Fibroblast of lung (primary cell): ENCODE data around the gene COL6A2. TPM values are rescaled to one million over a fixed set of nuclear protein-coding genes. Genes with fewer than 3 reads are reported as not detected.

ENCODE experiments used
- DNase-seq, 2 donors: peaks; one replicate each; pipeline versions ENCODE4 v3.0.0 to v3.0.0-alpha.2; 2010; ENCODE audit warnings: low read depth in 2 of 2
- H2AFZ ChIP-seq: 2 replicates; pipeline ENCODE4 v1.5.1; 2012; ENCODE audit warnings: low read length, control low read depth, inconsistent platforms
- H3K27ac ChIP-seq: 2 replicates; pipeline ENCODE4 v1.5.1; 2011; ENCODE audit warnings: low read length, control low read depth; ENCODE audit not compliant: insufficient read depth
- H3K27me3 ChIP-seq: 2 replicates; pipeline ENCODE4 v1.5.1; 2011; ENCODE audit warnings: mild to moderate bottlenecking, low read length; ENCODE audit not compliant: control insufficient read depth, insufficient read depth
- H3K36me3 ChIP-seq: 2 replicates; pipeline ENCODE4 v1.5.1; 2011; ENCODE audit warnings: low read length; ENCODE audit not compliant: control insufficient read depth, insufficient read depth
- H3K4me1 ChIP-seq: 2 replicates; pipeline ENCODE4 v1.5.1; 2011; ENCODE audit warnings: low read length; ENCODE audit not compliant: control insufficient read depth, insufficient read depth; ENCODE audit errors: extremely low read depth
- H3K4me2 ChIP-seq: 2 replicates; pipeline ENCODE4 v1.5.1; 2011; ENCODE audit warnings: low read length, control low read depth; ENCODE audit not compliant: insufficient read depth; ENCODE audit errors: extremely low read depth
- H3K4me3 ChIP-seq, 4 experiments: fragments of 200-600 bp in 1 of 4; sonication (generic) in 1 of 4; replicated peaks in 1 of 4; 2 replicates each; pipeline ENCODE4 v1.5.1; 2011 to 2016; ENCODE audit warnings: low read length in 4 of 4, low read depth in 3 of 4, mild to moderate bottlenecking in 3 of 4, control low read depth in 2 of 4, inconsistent platforms in 1 of 4, mixed read lengths in 1 of 4; ENCODE audit not compliant: insufficient read depth in 1 of 4; ENCODE audit errors: control extremely low read depth in 1 of 4
- H3K79me2 ChIP-seq: 2 replicates; pipeline ENCODE4 v1.5.1; 2012; ENCODE audit warnings: mild to moderate bottlenecking, low read length, inconsistent platforms; ENCODE audit not compliant: control insufficient read depth, insufficient read depth
- H3K9ac ChIP-seq: 2 replicates; pipeline ENCODE4 v1.5.1; 2011; ENCODE audit warnings: mild to moderate bottlenecking, low read length, control low read depth; ENCODE audit not compliant: insufficient read depth
- H3K9me3 ChIP-seq: 2 replicates; pipeline ENCODE4 v1.5.1; 2012; ENCODE audit warnings: low read depth, low read length; ENCODE audit not compliant: control insufficient read depth, insufficient read depth
- H4K20me1 ChIP-seq: 2 replicates; pipeline ENCODE4 v1.5.1; 2011; ENCODE audit warnings: low read length; ENCODE audit not compliant: control insufficient read depth, insufficient read depth; ENCODE audit errors: extremely low read depth
- EZH2 ChIP-seq: IDR thresholded peaks from 2 replicates; pipeline ENCODE4 v1.5.1; 2012; ENCODE audit warnings: low read length, control low read depth, mild to moderate bottlenecking; ENCODE audit errors: missing control alignments
- polyA plus RNA-seq, 2 donors: library from polyadenylated mRNA; depleted of rRNA in 1 of 2; stranded (reverse) in 1 of 2; unstranded in 1 of 2; fragments of >200 nt; gene quantifications; 2 replicates each; pipeline ENCODE4 v1.2.1, GENCODE V29; 2011 to 2012; ENCODE audit warnings: missing spikeins in 1 of 2
- total RNA-seq: library from RNA; depleted of rRNA; stranded (reverse); fragments of >200 nt; gene quantifications from 2 replicates; pipeline ENCODE4 v1.2.1, GENCODE V29; 2014
- TF ChIP-seq, protein P1 (sequence below), 2 donors: IDR thresholded peaks in 1 of 2; conservative IDR thresholded peaks in 1 of 2; 1 replicate in 1 of 2; 2 replicates in 1 of 2; pipeline ENCODE4 v1.5.1; 2011 to 2012; ENCODE audit warnings: low read length in 2 of 2, control low read depth in 1 of 2, inconsistent platforms in 1 of 2, low read depth in 1 of 2, mild to moderate bottlenecking in 1 of 2

Gene COL6A2
- total and polyA plus RNA-seq, 2 donors (not counting 1 experiment from before 2014, with no cell fraction given) = 702 to 782 TPM

DNA sequence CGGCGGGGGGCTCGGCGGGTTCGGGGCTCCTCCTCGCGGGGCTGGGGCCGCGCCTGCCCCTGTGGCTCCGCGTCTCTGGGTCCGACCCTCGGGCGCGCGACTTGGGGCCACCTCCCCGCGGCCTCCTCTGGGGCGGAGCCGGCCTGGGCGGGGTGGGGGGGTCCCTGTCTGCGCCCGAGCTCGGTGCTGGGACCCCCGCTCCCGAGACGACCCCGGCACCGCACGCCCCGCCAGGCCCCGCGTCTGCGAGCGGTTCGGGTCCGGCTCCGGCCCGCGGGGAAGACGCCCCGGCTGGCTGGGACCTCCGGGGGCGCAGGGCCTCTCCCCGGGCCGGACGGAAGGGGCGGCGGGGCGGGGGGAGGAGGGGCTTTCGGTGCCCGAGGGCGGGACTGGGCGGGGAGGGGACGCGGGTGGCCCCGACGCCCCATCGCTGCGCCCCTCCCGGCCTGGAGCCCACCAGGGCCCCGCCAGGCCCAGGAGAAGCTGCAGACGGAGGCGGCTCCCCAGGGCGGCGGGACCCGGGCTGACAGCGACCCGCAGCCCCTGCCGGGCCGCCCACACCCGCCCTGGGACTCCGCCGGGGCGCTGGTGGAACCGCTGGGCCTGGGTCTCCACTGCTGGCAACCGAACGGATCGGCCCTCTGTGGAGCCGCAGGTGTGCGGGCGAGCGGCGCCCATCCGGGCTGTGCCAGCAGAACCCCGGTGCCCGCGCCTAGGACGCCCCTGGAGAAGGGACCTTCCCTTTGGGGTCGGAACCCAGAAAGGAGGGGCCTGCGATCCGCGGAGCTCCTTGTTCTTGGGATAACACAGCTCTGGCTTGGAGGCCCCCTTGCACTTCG, 610 bp downstream of the COL6A2 start:
- peak overlapping the region; percentile 96 for H3K9ac ChIP-seq
- no peaks in the 10 kb centered on the region for H3K9me3 ChIP-seq
- peak overlapping the region; percentile 48 for H3K4me2 ChIP-seq
- no peak overlapping the region for H2AFZ ChIP-seq
- H3K4me3 ChIP-seq = peak overlapping the region; percentile 79 to 91 (median 90)
- peaks cover 53% of the 10 kb centered on the region for H3K79me2 ChIP-seq
- peak overlapping the region; percentile 86 for H3K27ac ChIP-seq
- peaks cover 4% of the 10 kb centered on the region for H3K4me1 ChIP-seq
- DNase-seq = no peak
- peaks cover 3% of the 10 kb centered on the region for H3K36me3 ChIP-seq
- H3K27me3 ChIP-seq = no peaks in the 10 kb centered on the region
- H4K20me1 ChIP-seq = peaks cover 5% of the 10 kb centered on the region
- no peak for TF ChIP-seq EZH2
- TF ChIP-seq, protein P1, sequence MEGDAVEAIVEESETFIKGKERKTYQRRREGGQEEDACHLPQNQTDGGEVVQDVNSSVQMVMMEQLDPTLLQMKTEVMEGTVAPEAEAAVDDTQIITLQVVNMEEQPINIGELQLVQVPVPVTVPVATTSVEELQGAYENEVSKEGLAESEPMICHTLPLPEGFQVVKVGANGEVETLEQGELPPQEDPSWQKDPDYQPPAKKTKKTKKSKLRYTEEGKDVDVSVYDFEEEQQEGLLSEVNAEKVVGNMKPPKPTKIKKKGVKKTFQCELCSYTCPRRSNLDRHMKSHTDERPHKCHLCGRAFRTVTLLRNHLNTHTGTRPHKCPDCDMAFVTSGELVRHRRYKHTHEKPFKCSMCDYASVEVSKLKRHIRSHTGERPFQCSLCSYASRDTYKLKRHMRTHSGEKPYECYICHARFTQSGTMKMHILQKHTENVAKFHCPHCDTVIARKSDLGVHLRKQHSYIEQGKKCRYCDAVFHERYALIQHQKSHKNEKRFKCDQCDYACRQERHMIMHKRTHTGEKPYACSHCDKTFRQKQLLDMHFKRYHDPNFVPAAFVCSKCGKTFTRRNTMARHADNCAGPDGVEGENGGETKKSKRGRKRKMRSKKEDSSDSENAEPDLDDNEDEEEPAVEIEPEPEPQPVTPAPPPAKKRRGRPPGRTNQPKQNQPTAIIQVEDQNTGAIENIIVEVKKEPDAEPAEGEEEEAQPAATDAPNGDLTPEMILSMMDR (conservative IDR thresholded peaks at IDR 0.05 in 1 of 2, IDR thresholded peaks at IDR 0.05 in 1 of 2; ENCODE audit: low read depth in 1 of 2, low read length in 2 of 2) = no peak

DNA sequence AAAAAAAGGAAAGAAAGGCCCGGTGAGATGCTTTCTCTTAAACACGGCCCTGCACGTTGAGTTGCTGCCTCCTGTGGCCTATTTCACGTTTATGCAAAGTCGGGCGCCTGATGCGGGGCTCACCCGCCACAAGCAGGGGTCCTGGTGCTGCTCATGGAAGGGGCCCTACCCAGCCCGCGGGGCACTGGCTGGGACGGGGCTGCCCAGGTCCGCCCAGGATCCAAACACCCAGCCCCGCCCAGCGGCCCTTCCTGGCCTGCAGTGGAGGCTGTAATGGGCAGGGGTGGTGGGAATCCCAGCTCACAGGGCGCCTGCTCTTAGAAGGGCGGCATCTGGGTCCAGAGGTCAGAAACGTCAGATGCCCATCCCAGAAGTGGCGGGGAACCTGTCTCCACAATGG, 1.6 kb downstream of the COL6A2 start:
- H3K4me1 ChIP-seq = peaks cover 2% of the 10 kb centered on the region
- peak overlapping the region; percentile 83 for H3K4me2 ChIP-seq
- no peaks in the 10 kb centered on the region for H3K27me3 ChIP-seq
- H4K20me1 ChIP-seq = peaks cover 5% of the 10 kb centered on the region
- H2AFZ ChIP-seq = no peak overlapping the region
- H3K9ac ChIP-seq = peak overlapping the region; percentile 74
- peak in 1 of 2 donors; percentile 54 for DNase-seq
- H3K4me3 ChIP-seq = peak overlapping the region; percentile 79 to 91 (median 90)
- peak overlapping the region; percentile 86 for H3K27ac ChIP-seq
- H3K36me3 ChIP-seq = peaks cover 5% of the 10 kb centered on the region
- H3K9me3 ChIP-seq = no peaks in the 10 kb centered on the region
- TF ChIP-seq, protein P1 (conservative IDR thresholded peaks at IDR 0.05 in 1 of 2, IDR thresholded peaks at IDR 0.05 in 1 of 2; ENCODE audit: low read depth in 1 of 2, low read length in 2 of 2) = peak; percentile 6 to 33
- no peak for TF ChIP-seq EZH2
- H3K79me2 ChIP-seq = peaks cover 62% of the 10 kb centered on the region

DNA sequence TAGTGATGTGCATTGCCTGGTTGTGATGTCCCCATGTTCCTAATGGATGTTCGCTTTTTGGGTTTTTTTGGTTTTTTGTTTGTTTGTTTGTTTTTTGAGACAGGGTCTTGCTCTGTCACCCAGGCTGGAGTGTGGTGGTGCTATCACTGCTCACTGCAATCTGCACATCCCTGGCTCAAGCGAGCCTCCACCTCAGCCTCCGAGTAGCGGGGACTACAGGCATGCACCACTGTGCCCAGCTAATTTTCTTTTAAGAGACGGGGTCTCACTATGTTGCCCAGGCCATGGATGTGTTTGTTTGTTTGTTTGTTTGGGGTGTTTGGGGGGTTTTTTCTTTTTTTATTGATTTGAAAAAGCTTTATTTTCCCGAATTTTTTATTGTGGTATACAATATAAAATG, 2.1 kb downstream of the COL6A2 start:
- H3K9me3 ChIP-seq = no peaks in the 10 kb centered on the region
- peaks cover 2% of the 10 kb centered on the region for H3K4me1 ChIP-seq
- DNase-seq = no peak
- H3K4me2 ChIP-seq = peak overlapping the region; percentile 83
- peaks cover 68% of the 10 kb centered on the region for H3K79me2 ChIP-seq
- H2AFZ ChIP-seq = no peak overlapping the region
- no peak overlapping the region for H3K9ac ChIP-seq
- no peak for TF ChIP-seq EZH2
- TF ChIP-seq, protein P1 (conservative IDR thresholded peaks at IDR 0.05 in 1 of 2, IDR thresholded peaks at IDR 0.05 in 1 of 2; ENCODE audit: low read depth in 1 of 2, low read length in 2 of 2) = no peak
- peaks cover 7% of the 10 kb centered on the region for H3K36me3 ChIP-seq
- H4K20me1 ChIP-seq = peaks cover 5% of the 10 kb centered on the region
- no peaks in the 10 kb centered on the region for H3K27me3 ChIP-seq
- H3K27ac ChIP-seq = peak overlapping the region; percentile 86
- H3K4me3 ChIP-seq = peak overlapping the region; percentile 79 to 91 (median 90)
